Stimulated activated CD4-positive, alpha-beta T cell treated with anti-CD3 and anti-CD28 coated beads, Interleukin-1b, Interleukin-23, amount 100 ng/mL, for 48 hours (primary cell): ENCODE measurements around the gene KRTAP5-1.
"Not testable (repeated sequence)": the region's sequence is repeated elsewhere in the genome, so short reads cannot be mapped to it uniquely, and the experiment has no call there.

Experiments used
- DNase-seq: peaks from one replicate; pipeline ENCODE4 v3.0.0-alpha.2; 2020

KRTAP5-1 gene, protein sequence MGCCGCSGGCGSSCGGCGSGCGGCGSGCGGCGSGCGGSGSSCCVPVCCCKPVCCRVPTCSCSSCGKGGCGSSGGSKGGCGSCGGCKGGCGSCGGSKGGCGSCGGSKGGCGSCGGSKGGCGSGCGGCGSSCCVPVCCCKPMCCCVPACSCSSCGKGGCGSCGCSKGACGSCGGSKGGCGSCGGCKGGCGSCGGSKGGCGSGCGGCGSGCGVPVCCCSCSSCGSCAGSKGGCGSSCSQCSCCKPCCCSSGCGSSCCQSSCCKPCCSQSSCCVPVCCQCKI

DNA sequence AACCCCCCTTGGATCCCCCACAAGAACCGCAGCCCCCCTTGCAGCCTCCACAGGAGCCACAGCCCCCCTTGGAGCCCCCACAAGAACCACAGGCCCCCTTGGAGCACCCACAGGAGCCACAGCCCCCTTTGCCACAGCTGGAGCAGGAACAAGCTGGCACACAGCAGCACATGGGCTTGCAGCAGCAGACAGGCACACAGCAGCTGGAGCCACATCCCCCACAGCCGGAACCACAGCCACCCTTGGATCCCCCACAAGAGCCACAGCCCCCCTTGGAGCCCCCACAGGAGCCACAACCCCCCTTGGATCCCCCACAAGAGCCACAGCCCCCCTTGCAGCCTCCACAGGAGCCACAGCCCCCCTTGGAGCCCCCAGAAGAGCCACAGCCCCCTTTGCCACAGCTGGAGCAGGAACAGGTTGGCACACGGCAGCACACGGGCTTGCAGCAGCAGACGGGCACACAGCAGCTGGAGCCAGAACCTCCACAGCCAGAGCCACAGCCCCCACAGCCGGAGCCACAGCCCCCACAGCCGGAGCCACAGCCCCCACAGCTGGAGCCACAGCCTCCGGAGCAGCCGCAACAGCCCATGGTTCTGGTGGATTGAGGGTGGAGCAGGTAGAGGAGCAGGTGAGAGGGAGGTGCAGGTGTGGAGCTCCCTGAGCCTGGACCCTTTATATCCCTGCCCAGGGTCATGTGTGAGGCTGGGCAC is at the start of gene KRTAP5-1:
Gene KRTAP5-1 (minus strand): TSS at position 623 of the 710 bp plus-strand sequence. CDS start 34 bp downstream, at position 589.
- DNase-seq, result not testable (repeated sequence)

DNA sequence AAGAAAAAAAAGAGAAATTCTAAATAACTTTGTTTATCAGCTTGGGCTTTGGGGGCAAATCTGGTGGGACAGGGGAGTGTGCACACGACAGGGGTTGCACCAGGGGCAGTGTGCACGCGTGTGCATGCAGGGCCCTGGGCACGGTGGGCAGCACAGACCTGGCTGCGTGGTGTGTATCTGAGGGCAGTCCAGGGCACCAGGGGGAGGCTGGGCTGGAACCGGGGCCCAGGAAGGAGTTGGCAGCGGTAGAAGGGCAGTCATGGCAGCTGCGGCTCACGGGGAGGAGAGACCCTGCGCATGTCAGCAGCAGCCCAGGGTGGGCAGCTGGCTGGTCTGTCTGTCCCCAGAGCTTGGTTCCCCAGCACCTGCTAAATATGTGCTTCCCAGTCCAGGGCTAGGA is 48.8 kb upstream of the KRTAP5-1 start:
- no peak for DNase-seq

DNA sequence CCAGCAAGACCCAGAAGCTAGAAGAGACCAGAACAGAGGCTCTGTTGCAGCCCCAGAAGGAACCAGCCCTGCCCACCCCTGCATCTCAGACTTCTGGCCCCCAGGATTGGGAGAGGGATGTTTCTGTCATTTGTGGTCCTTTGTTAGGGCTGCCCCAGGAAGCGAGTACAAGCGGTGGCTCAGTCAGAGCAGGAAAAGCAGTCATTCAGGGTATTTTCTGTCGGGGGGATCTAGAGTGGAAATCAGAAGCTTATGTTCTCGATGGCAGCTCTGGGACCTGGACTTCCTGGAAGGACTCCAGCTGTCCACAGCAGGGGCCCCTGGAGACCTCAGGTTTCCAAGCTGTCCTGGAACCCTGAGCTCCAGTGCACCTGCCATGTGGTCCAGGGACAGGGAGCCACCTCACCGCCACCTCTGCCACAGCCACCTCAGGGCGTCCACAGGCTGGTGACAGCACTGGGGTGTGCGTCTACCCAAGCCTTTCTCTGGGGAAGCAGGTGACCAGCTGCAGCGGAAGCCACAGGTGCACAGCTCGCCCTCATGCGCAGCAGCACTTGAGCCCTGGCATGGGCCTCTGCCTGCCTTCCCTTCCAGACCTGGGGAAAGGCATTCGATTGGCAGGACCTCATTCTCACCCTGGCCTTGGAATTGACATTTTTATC is 47.1 kb upstream of the KRTAP5-1 start:
- DNase-seq, result no peak

DNA sequence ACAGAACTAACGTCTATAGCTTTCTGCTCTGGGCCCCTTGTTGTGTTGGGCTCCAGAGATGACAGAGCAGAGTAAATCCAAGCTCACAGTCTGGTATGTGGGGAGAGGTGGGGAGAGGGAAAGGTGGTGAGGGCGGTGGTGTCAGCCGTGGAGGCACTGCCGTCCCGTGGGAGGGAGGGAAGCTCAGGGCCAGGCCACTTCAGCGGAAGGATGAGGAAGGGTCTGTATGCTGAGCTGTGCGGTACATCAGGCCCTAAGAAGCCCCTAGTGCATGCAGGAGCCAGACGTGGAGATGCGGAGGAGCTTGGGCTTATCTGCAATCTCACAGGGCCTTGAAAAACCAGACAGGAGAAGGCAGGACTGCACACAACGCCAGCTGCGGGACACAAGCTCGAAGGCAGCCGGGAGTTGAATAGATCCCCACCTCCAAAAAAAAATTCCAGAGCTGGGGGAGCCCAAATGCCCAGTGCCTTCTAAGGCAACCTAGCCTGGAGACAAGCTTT is 46.0 kb upstream of the KRTAP5-1 start:
- no peak for DNase-seq

DNA sequence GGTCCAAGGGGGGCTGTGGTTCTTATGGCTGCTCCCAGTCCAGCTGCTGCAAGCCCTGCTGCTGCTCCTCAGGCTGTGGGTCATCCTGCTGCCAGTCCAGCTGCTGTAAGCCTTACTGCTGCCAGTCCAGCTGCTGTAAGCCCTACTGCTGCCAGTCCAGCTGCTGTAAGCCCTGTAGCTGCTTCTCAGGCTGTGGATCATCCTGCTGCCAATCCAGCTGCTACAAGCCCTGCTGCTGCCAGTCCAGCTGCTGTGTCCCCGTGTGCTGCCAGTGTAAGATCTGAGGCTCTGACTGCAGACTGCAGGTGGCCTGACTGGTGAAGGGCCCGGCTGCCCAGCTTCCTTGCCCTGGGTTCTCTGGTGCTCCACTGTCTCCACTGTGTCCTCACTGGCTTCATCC is 45.2 kb upstream of the KRTAP5-1 start:
- DNase-seq, result no peak

DNA sequence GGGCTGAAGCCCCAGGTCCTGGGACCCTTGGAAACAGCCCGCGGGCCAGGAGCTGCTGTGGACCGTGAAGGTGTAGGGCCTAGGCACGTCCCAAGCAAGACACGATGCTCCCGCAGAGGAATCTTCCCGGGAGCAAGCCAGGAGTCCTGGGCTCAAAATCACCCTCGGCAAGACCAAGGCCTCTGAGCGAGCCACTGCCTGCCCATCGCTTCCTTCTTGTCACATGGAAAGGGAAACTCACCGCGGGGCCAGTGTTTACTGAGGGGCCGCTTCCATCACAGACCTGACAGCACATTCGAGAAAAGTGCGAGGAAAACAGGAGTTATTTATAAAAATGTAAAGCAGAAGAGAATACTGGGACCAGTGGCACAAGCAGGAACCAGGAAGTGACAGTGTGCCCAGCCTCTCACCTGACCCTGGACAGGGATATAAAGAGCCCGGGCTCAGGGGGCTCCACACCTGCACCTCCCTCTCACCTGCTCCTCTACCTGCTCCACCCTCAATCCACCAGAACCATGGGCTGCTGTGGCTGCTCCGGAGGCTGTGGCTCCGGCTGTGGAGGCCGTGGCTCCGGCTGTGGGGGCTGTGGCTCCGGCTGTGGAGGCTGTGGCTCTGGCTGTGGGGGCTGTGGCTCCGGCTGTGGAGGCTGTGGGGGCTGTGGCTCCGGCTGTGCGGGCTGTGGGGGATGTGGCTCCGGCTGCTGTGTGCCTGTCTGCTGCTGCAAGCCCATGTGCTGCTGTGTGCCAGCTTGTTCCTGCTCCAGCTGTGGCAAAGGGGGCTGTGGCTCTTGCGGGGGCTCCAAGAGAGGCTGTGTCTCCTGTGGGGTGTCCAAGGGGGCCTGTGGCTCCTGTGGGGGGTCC is 44.5 kb upstream of the KRTAP5-1 start, which contains the start of gene KRTAP5-5:
Gene KRTAP5-5 (plus strand): TSS at position 450 of the 860 bp plus-strand sequence. CDS start 66 bp downstream, at position 516.
- DNase-seq, result no peak

DNA sequence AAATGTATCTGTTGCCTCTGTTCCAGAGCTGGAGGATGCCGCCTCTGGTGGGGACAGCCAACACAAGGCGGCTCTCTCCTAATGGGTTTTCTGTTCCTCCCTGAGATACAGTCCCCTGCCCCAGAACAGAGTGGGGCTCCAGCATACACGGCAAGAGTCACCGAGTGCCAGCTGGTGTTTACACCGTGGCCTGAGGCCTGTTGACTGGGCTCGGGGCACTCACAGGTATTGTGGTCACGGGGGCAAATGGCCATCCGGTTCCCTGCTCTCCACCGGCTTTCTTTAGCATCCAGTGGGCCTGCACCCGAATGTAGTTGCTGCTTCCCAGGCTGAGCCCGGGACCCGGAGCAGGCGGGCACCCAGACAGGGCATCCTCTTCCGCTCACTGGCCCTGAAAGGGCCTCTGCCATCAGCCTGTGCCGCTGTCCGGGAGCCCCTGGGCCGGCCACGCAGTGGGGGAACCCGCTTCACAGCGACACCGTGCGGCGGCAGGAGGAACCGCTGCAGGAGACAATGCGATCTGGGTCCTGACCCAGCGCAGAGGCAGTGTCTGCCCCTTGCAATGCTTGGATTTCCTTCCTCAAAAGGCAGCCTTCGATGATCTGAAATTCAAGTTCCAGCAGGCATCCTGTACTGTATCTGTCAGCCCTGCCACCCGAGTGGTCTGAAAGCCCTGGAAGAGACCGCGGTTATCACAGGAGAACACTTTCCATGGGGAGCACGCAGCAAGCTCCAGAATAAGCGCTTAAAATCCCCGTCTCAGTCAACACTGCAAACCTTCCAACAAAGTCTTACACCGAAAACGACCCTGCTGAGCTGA is 43.6 kb upstream of the KRTAP5-1 start:
- DNase-seq, result peak; percentile 43

DNA sequence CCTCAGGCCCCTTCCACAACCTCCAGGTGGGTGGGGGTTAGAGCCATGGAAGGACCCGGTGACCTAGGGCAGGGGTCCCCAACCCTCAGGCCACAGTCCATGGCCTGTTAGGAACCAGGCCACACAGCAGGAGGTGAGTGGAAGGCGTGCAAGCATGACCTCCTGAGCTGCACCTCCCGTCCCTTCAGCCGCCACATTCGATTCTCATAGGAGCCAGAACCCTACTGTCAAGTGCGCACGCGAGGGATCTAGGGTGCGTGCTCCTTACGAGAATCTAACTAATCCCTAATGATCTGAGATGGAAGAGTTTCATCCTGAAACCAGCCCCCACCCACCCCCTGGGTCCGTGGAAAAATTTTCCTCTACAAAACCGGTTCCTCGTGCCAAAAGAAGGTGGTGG is 40.5 kb upstream of the KRTAP5-1 start:
- no peak for DNase-seq

DNA sequence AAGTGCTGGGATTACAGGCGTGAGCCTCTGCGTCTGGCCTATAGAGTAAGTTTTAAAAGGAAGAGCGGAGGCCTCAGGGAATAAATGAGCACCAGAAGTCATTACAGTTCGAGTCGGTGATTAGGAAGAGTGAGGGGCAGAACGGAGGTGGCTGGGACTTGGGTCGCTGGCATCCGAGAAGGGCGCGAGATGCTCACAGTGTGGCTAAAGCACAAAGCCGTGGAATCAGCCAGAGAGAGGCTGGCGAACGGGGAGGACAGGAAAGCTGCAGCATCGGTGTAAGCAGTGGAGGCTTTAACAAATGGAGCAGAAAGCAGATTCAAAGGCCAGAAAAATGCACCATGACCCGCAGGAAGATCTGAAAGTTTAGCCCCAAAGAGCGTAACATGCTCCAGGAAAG is 39.5 kb upstream of the KRTAP5-1 start:
- no peak for DNase-seq

DNA sequence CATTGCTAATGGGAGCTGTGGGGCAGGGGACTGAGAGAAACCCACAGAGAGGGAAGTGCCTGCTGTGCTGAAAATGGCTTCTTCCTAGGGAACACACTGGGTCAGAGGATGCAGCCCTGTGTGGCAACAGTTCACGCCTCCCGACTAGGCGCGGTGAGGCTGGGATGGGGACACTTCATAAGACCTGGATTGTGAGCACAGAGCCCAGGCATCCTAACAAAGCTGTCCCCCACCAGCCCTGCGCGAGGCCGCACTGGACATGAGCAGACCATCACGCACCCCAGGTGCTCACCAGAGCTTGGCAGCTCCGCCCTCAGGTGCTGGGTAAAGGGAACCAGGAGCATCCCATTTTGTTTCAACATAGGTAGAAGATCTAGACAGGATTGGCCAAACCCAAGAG is 38.6 kb upstream of the KRTAP5-1 start:
- DNase-seq, result no peak

DNA sequence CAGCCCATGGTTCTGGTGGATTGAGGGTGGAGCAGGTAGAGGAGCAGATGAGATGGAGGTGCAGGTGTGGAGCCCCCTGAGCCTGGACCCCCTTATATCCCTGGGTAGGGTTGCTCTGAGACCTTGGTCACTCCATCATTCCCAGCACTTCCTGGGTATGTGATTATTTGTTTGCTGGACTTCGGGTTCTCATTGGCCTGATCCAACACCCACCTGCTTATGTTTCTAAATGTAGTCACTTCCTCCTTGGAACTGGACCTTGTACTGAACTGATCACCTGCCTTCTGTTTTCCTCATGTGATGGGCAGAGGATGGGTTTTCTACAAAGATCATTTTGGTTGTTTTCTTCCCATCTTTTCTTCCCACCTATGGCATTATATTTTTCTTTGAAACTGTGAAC is 37.0 kb upstream of the KRTAP5-1 start, which contains the start of gene KRTAP5-4:
Gene KRTAP5-4 (minus strand): TSS at position 53 of the 400 bp plus-strand sequence. CDS start 45 bp downstream, at position 8.
- DNase-seq, result no peak

DNA sequence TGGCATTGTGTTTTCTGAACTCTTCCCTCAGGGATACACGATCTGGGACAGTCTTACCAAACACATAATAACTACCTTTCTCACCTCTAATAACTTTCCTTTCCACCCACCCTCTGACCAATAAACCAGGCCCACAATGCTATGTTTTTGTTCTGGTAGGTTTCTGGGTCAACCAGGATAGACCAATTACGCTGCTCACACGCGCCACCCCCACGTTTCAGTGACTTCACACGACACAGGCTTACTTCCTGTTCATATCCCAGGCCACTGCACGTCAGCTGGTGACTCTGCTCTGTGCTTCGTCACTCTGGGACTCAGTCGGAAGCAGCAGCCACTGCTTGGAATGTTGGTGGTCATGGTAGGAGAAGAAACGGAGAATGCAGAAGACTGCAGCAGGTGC is 34.4 kb upstream of the KRTAP5-1 start:
- DNase-seq, result no peak

DNA sequence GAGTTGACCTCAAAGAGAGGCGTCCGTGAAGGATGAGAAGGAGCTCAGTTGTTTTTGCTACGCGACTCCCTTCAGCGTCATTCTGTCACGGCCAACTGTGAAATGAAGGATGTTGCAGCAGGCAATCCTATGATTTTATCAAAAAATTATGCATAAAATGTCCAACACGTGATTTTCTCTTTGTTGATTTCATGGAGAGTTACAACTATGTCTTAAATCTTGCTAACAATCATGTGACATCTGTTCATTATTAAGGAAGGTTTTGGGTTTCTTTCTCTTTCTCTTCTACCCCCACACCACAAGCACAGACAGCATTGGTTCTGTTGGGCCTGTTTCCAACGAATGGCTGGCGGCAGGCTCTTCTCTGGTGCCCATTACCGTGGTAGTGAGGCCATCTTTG is 33.1 kb upstream of the KRTAP5-1 start:
- DNase-seq, result no peak

DNA sequence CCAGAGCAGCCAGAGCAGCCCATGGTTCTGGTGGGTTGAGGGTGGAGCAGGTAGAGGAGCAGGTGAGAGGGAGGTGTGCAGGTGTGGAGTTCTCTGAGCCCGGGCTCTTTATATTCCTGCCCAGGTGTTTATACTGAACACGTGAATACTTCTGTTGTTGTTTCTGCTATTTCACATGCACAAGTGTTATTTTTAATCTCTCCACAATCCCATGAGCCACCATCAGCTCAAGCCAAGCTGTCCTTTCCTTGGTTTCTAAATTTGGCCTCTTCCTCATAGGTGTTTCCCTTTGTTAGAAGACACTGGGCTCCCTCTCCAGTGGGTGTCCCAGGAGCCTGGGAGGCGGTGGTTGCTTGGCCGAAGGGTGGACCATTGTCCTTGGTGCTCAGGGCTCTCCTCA is 23.3 kb upstream of the KRTAP5-1 start, which contains the start of gene KRTAP5-3:
Gene KRTAP5-3 (minus strand): TSS at position 101 of the 400 bp plus-strand sequence. CDS start 78 bp downstream, at position 23.
- no peak for DNase-seq

DNA sequence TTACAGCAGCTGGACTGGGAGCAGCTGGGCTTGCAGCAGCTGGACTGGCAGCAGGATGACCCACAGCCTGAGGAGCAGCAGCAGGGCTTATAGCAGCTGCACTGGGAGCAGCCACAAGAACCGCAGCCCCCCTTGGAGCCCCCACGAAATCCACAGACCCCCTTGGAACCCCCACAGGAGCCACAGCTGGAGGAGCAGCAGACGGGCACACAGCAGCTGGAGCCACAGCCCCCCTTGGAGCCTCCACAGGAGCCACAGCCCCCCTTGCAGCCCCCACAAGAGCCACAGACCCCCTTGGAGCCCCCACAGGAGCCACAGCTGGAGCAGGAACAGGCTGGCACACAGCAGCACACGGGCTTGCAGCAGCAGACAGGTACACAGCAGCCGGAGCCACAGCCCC is 22.8 kb upstream of the KRTAP5-1 start:
- DNase-seq, result not testable (repeated sequence)

DNA sequence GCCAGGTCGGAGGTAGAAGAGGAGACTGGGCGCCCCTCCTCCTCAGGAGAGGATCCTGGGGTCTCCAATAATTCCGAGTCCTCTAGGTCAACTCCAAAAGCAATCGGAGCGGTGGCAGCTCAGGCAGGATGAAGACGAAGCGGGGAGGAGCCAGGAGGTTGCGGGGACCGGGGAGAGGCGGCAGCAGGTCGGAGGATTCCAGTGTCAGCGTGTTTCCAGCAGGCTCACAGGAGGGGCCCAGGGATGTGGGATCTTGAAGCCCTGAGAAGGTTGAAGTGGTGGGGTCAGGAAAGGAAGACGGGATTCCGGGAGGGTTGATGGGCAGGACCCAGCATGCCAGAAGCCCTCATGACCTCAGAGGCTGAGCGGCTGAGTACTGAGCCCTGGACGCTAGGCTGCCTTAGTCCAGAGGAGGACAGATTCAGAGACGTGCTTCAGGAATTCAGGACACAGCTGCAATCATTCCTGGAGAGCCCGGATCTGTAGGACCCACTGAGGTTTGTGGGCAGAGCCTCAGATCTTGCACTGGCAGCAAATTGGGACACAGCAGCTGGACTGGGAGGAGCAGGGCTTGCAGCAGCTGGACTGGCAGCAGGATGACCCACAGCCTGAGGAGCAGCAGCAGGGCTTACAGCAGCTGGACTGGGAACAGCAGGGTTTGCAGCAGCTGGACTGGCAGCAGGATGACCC is 22.2 kb upstream of the KRTAP5-1 start:
- not testable (repeated sequence) for DNase-seq

DNA sequence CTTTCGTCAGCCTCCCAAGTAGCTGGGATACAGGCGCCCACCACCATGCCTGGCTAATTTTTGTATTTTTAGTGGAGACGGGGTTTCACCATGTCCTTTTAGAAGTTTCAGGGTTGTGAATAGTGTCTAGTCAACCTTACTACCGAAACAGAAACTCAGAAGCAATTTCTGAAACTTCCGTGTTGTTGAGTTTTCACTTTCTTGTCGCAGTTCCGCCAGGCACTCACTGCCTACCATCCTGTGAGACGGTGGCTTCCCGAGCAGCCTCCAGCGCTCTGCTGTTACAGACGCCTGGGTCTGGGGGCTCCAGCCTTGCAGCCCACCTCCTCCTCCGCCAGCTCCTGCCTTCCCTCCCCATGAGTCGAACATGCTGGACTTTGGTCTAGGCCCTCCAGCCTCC is 20.8 kb upstream of the KRTAP5-1 start:
- not testable (repeated sequence) for DNase-seq

DNA sequence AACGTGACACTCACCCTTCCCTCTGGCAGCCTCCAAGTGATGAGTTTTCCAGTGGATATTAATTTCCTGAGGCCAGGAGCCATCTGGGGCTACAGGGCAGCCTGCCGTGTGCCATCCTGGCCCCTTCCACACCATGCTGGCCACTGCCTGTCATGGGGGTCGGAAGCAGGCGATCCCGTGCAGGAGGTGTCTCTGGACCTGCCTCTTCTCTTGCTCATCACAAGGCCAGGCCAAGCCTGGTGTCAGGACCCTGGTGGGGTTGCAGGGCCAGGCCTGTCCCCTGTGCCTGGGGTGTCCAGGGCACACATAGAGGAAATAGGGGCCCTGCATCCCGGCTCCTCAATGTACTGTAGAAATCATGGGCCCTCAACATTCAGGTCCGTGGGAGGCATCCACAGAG is 19.6 kb upstream of the KRTAP5-1 start:
- no peak for DNase-seq

DNA sequence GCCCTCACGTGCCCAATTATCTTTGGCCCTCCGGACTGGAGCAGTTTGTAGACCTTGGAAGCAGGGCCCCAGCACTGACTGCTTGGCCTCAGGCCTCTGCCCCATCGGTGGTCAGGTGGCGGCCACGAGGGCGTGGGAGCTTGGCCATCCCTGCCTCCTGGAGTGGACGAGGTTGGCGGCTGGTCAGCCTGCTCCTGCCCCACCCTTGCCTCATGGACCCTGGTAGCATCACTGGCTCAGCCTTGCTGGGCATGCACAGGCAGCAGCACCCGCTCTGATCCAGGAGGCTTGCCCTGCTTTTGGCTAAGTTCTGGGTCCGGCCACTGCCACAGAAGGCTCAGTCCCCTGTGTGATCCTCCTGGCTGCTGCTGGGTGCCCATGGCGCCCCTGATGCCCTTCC is 19.1 kb upstream of the KRTAP5-1 start:
- no peak for DNase-seq

DNA sequence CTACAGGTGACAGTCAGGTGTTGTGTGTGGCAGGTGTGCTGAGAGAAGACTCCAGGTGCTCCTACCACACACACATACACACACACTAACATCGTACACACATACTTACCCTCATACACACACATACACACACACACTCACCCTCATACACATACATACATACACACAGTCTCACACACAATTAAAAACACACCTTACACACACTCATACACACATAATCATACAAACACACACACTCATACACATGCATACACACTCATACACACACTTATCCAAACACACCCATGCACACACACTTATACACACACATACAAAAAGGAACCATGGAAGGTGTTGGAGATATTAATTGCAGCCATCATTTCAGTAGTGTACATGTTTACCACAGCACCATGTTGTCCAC is 18.5 kb upstream of the KRTAP5-1 start:
- no peak for DNase-seq

DNA sequence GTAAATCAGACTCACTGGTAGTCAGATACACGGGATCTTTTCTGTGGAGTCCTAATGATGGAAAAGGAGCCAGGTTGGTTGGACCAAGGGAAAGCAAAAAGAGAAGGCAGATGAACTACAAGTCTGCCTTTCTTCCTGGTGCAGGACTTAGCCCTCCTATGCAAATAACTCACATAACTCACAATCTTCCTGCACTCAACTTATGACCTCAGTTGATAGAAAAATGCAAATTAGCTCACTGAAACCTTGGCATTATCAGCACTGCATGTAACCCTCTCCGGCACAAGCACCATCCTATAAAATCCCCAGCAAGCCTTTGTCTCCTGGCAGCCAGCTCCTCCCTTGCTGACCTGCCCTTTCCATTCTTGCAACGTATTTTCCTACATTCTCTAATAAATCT is 16.6 kb upstream of the KRTAP5-1 start:
- not testable (repeated sequence) for DNase-seq
